Measurements from ENCODE around the gene SLC39A7. TPM values are rescaled to one million over a fixed set of nuclear protein-coding genes. Genes with fewer than 3 reads are reported as not detected.

SLC39A7 gene
- total and polyA plus RNA-seq, 2 of the 4 experiments (the other 2 are of a cell fraction): 135 to 208 TPM

DNA sequence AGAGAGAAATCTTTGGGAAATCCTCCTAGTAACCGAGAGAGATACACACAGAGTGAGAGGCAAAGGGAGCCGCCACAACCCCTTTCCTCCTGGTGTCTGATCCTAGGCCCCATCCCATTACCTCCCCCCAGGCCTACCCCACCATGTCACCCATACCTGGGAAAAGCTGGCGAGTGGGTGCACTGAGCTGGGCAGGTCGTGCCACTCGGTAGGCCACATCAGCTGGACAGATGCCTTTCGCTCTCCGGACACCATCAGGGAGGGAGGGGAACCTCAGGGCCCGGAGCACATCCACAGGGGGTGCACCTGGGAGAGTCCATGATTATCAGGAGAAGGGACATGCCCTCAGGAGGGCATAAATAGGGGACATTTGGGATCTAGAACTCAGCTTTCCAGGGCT, 11.5 kb upstream of the SLC39A7 start:
- TF ChIP-seq MXI1 (IDR thresholded peaks at IDR 0.05; ENCODE audit: borderline replicate concordance, low read depth, low read length) (no peak), CHD1 (IDR thresholded peaks at IDR 0.05; ENCODE audit: low read depth, low read length) (no peak), MAZ (IDR thresholded peaks at IDR 0.05; ENCODE audit: borderline replicate concordance, low read depth, low read length) (no peak), MAFK (IDR thresholded peaks at IDR 0.05; ENCODE audit: low read depth, low read length) (no peak), RCOR1 (IDR thresholded peaks at IDR 0.05; ENCODE audit: insufficient replicate concordance, low read length) (no peak), NFE2L2 (IDR thresholded peaks at IDR 0.05; ENCODE audit: low read depth, low read length) (no peak), POLR2A (IDR thresholded peaks at IDR 0.05; ENCODE audit: low read depth, low read length) (no peak), RFX5 (IDR thresholded peaks at IDR 0.05; ENCODE audit: low read depth, low read length) (no peak), BHLHE40 (IDR thresholded peaks at IDR 0.05; ENCODE audit: low read depth, low read length) (no peak), FOS (IDR thresholded peaks at IDR 0.05; ENCODE audit: low read depth, low read length) (no peak), RAD21 (IDR thresholded peaks at IDR 0.05; ENCODE audit: low read length) (no peak)
- TF ChIP-seq, protein P1, sequence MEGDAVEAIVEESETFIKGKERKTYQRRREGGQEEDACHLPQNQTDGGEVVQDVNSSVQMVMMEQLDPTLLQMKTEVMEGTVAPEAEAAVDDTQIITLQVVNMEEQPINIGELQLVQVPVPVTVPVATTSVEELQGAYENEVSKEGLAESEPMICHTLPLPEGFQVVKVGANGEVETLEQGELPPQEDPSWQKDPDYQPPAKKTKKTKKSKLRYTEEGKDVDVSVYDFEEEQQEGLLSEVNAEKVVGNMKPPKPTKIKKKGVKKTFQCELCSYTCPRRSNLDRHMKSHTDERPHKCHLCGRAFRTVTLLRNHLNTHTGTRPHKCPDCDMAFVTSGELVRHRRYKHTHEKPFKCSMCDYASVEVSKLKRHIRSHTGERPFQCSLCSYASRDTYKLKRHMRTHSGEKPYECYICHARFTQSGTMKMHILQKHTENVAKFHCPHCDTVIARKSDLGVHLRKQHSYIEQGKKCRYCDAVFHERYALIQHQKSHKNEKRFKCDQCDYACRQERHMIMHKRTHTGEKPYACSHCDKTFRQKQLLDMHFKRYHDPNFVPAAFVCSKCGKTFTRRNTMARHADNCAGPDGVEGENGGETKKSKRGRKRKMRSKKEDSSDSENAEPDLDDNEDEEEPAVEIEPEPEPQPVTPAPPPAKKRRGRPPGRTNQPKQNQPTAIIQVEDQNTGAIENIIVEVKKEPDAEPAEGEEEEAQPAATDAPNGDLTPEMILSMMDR (conservative IDR thresholded peaks at IDR 0.05; ENCODE audit: low read depth, low read length): no peak
- H2AK5ac ChIP-seq (ENCODE audit: low read depth, low read length): no peak overlapping the region
- H3K18ac ChIP-seq (ENCODE audit: low read depth, low read length): no peak overlapping the region
- peaks cover 3% of the 10 kb centered on the region; the same call in 1 of the 2 replicates for H3K36me3 ChIP-seq (ENCODE audit: control insufficient read depth, insufficient read depth, low read length)
- POLR2A ChIA-PET (ENCODE audit: unreplicated experiment): interaction anchor here (1.2 kb wide), 1 partner anchor 10 kb away, joined by 3 read pairs; no protein-coding TSS in a partner anchor
- intact Hi-C loops (cut with micrococcal nuclease) (no loop called here), in situ Hi-C loops (cut with MboI; ENCODE audit: low sequenced_read_pairs) (no loop called here), dilution Hi-C loops (cut with HindIII; ENCODE audit: low sequenced_read_pairs, unreplicated experiment) (no loop called here)
- peaks cover 56% of the 10 kb centered on the region for H3K27me3 ChIP-seq (ENCODE audit: control insufficient read depth, insufficient read depth, low read length)
- H2BK15ac ChIP-seq (ENCODE audit: low read depth, low read length): no peak overlapping the region
- no peak overlapping the region for H3K23ac ChIP-seq (ENCODE audit: low read depth, low read length)
- peak overlapping the region; percentile 58 for H2AFZ ChIP-seq (replicated peaks; ENCODE audit: low read length, poor library complexity)
- CTCF ChIA-PET: no interaction called here
- no peak overlapping the region for H4K91ac ChIP-seq (ENCODE audit: insufficient read depth, low read depth, low read length)
- H3K14ac ChIP-seq (replicated peaks; ENCODE audit: low read depth, low read length): no peak overlapping the region
- no peaks in the 10 kb centered on the region for H3K79me1 ChIP-seq (ENCODE audit: low read depth in 1 of 2, low read length in 2 of 2)
- no peak overlapping the region for H3K27ac ChIP-seq (ENCODE audit: insufficient read depth, low read length)
- H4K8ac ChIP-seq (ENCODE audit: low read depth in 2 of 2, low read length in 2 of 2): no peak overlapping the region
- no peak overlapping the region for H3K9ac ChIP-seq (ENCODE audit: low read depth, low read length)
- H3K56ac ChIP-seq (ENCODE audit: extremely low read depth, insufficient read depth, low read length): no peak overlapping the region
- H4K5ac ChIP-seq (ENCODE audit: low read depth, low read length): no peak overlapping the region
- no peak overlapping the region for H3K4me2 ChIP-seq (ENCODE audit: low read depth, low read length)
- no peaks in the 10 kb centered on the region for H3K9me3 ChIP-seq (ENCODE audit: control insufficient read depth, insufficient read depth, low read length)
- H2BK5ac ChIP-seq (ENCODE audit: low read depth, low read length, poor library complexity, severe bottlenecking): no peak overlapping the region
- no peak overlapping the region for H3K4ac ChIP-seq (ENCODE audit: low read depth, low read length)
- no peak overlapping the region for H2AK9ac ChIP-seq (replicated peaks; ENCODE audit: low read depth, low read length, poor library complexity)
- H3K4me1 ChIP-seq (ENCODE audit: control insufficient read depth, insufficient read depth, low read length): peaks cover 2% of the 10 kb centered on the region; the same call in 1 of the 2 replicates
- no TSS peak for BruUV-seq (replicated peaks)
- no peaks in the 10 kb centered on the region for H4K20me1 ChIP-seq (ENCODE audit: insufficient read depth, low read length)
- no peak for ATAC-seq (ENCODE audit: low read depth)
- WGBS, 2 experiments (ENCODE audit: extremely low coverage in 2 of 2, insufficient read length in 1 of 2): 89% methylated on average over 3 of the region's 8 CpGs; no CpG with 5 or more reads in 1 of the 2 experiments
- H2BK20ac ChIP-seq (ENCODE audit: low read depth, low read length): no peak overlapping the region
- H2BK120ac ChIP-seq (ENCODE audit: low read depth, low read length): no peak overlapping the region
- no peaks in the 10 kb centered on the region for H3K9me1 ChIP-seq (ENCODE audit: insufficient read depth, low read length)
- no peak overlapping the region for H3K4me3 ChIP-seq (ENCODE audit: insufficient read depth, low read depth, low read length)
- DNase-seq: no peak

Data from IMR-90 (cell line).